Kidney epithelial cell (primary cell): ENCODE data around the gene ZNHIT6. TPM values are rescaled to one million over a fixed set of nuclear protein-coding genes. Genes with fewer than 3 reads are reported as not detected.

Experiments used
- DNase-seq: peaks from one replicate; pipeline ENCODE4 v3.0.0-alpha.2; 2010; ENCODE audit warnings: low read depth
- H3K27me3 ChIP-seq: 2 replicates; pipeline ENCODE4 v1.6.0; 2011; ENCODE audit warnings: low read length; ENCODE audit not compliant: control insufficient read depth, insufficient read depth
- H3K36me3 ChIP-seq: 2 replicates; pipeline ENCODE4 v1.5.1; 2011; ENCODE audit warnings: low read length; ENCODE audit not compliant: control insufficient read depth, insufficient read depth
- H3K4me3 ChIP-seq: 2 replicates; pipeline ENCODE4 v1.5.1; 2011; ENCODE audit warnings: low read depth, mild to moderate bottlenecking, control low read depth, low read length
- total RNA-seq: library from RNA; depleted of rRNA; stranded (reverse); fragments of >200 nt; gene quantifications from 2 replicates; pipeline ENCODE4 v1.2.3, GENCODE V29; 2015
- TF ChIP-seq, protein P1 (sequence below): IDR thresholded peaks from 2 replicates; pipeline ENCODE4 v1.5.1; 2011; ENCODE audit warnings: mild to moderate bottlenecking, moderate library complexity, low read length, control low read depth, inconsistent platforms; ENCODE audit not compliant: insufficient read depth, poor library complexity, severe bottlenecking

ZNHIT6 gene
- total RNA-seq, 1 donor from 2014 or later, result 23.1 TPM

- DNase-seq, result no peak
- H3K27me3 ChIP-seq, result no peaks in the 10 kb centered on the region
- H3K4me3 ChIP-seq, result no peak overlapping the region
- no peaks in the 10 kb centered on the region for H3K36me3 ChIP-seq
- TF ChIP-seq, protein P1, sequence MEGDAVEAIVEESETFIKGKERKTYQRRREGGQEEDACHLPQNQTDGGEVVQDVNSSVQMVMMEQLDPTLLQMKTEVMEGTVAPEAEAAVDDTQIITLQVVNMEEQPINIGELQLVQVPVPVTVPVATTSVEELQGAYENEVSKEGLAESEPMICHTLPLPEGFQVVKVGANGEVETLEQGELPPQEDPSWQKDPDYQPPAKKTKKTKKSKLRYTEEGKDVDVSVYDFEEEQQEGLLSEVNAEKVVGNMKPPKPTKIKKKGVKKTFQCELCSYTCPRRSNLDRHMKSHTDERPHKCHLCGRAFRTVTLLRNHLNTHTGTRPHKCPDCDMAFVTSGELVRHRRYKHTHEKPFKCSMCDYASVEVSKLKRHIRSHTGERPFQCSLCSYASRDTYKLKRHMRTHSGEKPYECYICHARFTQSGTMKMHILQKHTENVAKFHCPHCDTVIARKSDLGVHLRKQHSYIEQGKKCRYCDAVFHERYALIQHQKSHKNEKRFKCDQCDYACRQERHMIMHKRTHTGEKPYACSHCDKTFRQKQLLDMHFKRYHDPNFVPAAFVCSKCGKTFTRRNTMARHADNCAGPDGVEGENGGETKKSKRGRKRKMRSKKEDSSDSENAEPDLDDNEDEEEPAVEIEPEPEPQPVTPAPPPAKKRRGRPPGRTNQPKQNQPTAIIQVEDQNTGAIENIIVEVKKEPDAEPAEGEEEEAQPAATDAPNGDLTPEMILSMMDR, result no peak
These were observed 106.3 kb downstream of the ZNHIT6 start for GRCh38 chr1:85601901-85602300.

- Histone ChIP-seq H3K4me3 (no peak overlapping the region), H3K36me3 (no peaks in the 10 kb centered on the region), H3K27me3 (no peaks in the 10 kb centered on the region)
- DNase-seq, result no peak
- TF ChIP-seq, protein P1, result no peak
These were observed 108.6 kb downstream of the ZNHIT6 start for GRCh38 chr1:85599681-85600080.

Other genes with a start within 250 kb of the ZNHIT6 start
- gene DDAH1, start 243.3 kb downstream of the ZNHIT6 start, total RNA-seq, result 32.6 and 33.4 TPM in 2 replicates
- 167 TPM in 2 replicates for gene CCN1, start 127.7 kb downstream of the ZNHIT6 start, total RNA-seq